WTC11 (cell line): ENCODE measurements around the gene COMMD9.
A peak's percentile ranks its signal among the peaks of the same experiment; 100 is the strongest.

Source experiments
- CREB1 ChIP-seq: sonication (generic); formaldehyde crosslinking; IDR thresholded peaks from 2 replicates; pipeline ENCODE4 v1.8.0; 2023; ENCODE audit warnings: mild to moderate bottlenecking, missing genetic modification reagents
- ESRRA ChIP-seq: sonication (generic); formaldehyde crosslinking; IDR thresholded peaks from 2 replicates; pipeline ENCODE4 v1.8.1; 2022; ENCODE audit warnings: mild to moderate bottlenecking, missing genetic modification reagents, borderline replicate concordance
- HMGA2 ChIP-seq: fragments of 250-450 bp; sonication (Bioruptor Pico); IDR thresholded peaks from 2 replicates; pipeline ENCODE4 v1.4.0; 2021; ENCODE audit warnings: mild to moderate bottlenecking, moderate library complexity
- MXD4 ChIP-seq: fragments of 250-450 bp; sonication (Bioruptor Pico); IDR thresholded peaks from 2 replicates; pipeline ENCODE4 v1.8.0; 2021; ENCODE audit warnings: mild to moderate bottlenecking, moderate library complexity, borderline replicate concordance
- NR1H2 ChIP-seq: sonication (generic); formaldehyde crosslinking; IDR thresholded peaks from 2 replicates; pipeline ENCODE4 v1.9.0; 2021; ENCODE audit warnings: mild to moderate bottlenecking, moderate library complexity, missing genetic modification reagents
- TP53 ChIP-seq: sonication (generic); formaldehyde crosslinking; IDR thresholded peaks from 2 replicates; pipeline ENCODE4 v1.8.1; 2023; ENCODE audit warnings: mild to moderate bottlenecking, missing genetic modification reagents
- ZNF263 ChIP-seq: sonication (generic); formaldehyde crosslinking; IDR thresholded peaks from 2 replicates; pipeline ENCODE4 v1.8.1; 2022; ENCODE audit warnings: low read depth, mild to moderate bottlenecking, moderate library complexity, missing genetic modification reagents
- ZNF317 ChIP-seq: sonication (generic); formaldehyde crosslinking; IDR thresholded peaks from 2 replicates; pipeline ENCODE4 v1.8.1; 2023; ENCODE audit warnings: low read depth, mild to moderate bottlenecking, moderate library complexity, missing genetic modification reagents, borderline replicate concordance
- TF ChIP-seq, protein P1 (sequence below): sonication (generic); formaldehyde crosslinking; IDR thresholded peaks from 2 replicates; pipeline ENCODE4 v1.8.0; 2023; ENCODE audit warnings: missing genetic modification reagents
- TF ChIP-seq, protein P2 (sequence below): fragments of 200-600 bp; IDR thresholded peaks from 2 replicates; pipeline ENCODE4 v1.8.0; 2022; ENCODE audit warnings: antibody characterized with exemption
- TF ChIP-seq, protein P3 (sequence below): sonication (generic); formaldehyde crosslinking; IDR thresholded peaks from 2 replicates; pipeline ENCODE4 v1.8.0; 2022; ENCODE audit warnings: mild to moderate bottlenecking, missing genetic modification reagents
- TF ChIP-seq, protein P4 (sequence below): fragments of 250-450 bp; sonication (Bioruptor Pico); IDR thresholded peaks from 2 replicates; pipeline ENCODE4 v1.9.0; 2021; ENCODE audit warnings: mild to moderate bottlenecking

DNA sequence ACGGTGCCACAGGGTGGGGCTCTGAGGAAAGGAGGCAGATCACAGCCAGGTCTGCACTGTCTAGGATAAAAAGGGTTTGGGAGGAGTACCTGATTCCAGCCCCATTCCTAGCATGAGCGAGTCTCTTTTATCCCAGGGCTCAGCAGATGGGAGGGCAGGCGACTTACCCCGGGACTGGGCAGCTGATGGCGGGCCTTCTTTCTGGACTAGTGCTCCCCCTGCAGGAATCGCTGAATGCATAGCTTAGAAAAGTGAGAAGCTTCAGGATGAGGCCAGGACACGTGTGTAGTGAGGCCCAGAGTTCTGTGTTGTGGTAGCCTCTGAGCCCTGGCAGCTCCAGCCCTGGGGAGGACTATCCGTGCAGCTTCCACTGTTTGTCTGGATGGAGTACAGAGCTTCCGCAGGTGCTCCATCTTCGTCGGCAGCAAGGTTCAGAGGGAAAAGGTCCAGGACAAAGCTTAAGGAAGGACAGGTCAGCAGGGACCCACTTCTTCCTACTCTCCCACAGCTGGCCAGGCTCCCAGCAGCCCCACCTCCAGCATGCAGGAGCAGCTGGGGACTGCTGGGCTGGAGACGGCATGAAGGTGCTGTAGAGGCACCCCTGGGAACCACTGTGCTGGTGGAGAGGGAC lies 30.4 kb downstream of the COMMD9 start:
- TF ChIP-seq, protein P1, sequence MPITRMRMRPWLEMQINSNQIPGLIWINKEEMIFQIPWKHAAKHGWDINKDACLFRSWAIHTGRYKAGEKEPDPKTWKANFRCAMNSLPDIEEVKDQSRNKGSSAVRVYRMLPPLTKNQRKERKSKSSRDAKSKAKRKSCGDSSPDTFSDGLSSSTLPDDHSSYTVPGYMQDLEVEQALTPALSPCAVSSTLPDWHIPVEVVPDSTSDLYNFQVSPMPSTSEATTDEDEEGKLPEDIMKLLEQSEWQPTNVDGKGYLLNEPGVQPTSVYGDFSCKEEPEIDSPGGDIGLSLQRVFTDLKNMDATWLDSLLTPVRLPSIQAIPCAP (CRISPR knock-in tag) = no peak
- TF ChIP-seq, protein P2, sequence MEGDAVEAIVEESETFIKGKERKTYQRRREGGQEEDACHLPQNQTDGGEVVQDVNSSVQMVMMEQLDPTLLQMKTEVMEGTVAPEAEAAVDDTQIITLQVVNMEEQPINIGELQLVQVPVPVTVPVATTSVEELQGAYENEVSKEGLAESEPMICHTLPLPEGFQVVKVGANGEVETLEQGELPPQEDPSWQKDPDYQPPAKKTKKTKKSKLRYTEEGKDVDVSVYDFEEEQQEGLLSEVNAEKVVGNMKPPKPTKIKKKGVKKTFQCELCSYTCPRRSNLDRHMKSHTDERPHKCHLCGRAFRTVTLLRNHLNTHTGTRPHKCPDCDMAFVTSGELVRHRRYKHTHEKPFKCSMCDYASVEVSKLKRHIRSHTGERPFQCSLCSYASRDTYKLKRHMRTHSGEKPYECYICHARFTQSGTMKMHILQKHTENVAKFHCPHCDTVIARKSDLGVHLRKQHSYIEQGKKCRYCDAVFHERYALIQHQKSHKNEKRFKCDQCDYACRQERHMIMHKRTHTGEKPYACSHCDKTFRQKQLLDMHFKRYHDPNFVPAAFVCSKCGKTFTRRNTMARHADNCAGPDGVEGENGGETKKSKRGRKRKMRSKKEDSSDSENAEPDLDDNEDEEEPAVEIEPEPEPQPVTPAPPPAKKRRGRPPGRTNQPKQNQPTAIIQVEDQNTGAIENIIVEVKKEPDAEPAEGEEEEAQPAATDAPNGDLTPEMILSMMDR = 0 out of 2 replicates have a peak, but pooled peaks have one; percentile 20
- TF ChIP-seq ESRRA (no peak), MXD4 (no peak), CREB1 (no peak), TP53 (CRISPR knock-in tag) (no peak), ZNF317 (no peak), ZNF263 (no peak), NR1H2 (CRISPR knock-in tag) (no peak), HMGA2 (CRISPR knock-in tag) (no peak)
- TF ChIP-seq, protein P3, sequence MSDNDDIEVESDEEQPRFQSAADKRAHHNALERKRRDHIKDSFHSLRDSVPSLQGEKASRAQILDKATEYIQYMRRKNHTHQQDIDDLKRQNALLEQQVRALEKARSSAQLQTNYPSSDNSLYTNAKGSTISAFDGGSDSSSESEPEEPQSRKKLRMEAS = 0 out of 2 replicates have a peak, but pooled peaks have one; percentile 45
- TF ChIP-seq, protein P4, sequence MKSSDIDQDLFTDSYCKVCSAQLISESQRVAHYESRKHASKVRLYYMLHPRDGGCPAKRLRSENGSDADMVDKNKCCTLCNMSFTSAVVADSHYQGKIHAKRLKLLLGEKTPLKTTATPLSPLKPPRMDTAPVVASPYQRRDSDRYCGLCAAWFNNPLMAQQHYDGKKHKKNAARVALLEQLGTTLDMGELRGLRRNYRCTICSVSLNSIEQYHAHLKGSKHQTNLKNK = no peak
